ENCODE results near the gene LMAN1.

DNA sequence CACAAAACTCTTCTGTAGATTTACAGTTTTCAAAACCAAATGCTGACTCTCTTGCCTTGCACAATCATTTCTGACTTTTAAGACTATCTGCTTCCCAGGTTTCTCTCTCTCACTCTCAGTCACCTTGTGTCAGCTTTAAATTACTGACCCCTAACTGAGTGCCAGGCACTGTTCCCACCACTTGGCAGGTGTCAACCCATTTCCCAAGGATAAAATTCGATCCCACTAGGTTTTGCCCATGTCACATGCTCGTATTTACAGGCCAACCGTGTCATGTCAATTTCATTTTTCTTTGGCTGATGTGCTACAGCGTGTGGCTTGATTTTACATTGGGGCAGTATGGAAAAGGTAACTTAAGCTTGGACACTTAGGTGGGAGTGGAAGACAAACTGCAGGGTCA lies 26.1 kb upstream of the LMAN1 start:
- TF ChIP-seq, protein P1, sequence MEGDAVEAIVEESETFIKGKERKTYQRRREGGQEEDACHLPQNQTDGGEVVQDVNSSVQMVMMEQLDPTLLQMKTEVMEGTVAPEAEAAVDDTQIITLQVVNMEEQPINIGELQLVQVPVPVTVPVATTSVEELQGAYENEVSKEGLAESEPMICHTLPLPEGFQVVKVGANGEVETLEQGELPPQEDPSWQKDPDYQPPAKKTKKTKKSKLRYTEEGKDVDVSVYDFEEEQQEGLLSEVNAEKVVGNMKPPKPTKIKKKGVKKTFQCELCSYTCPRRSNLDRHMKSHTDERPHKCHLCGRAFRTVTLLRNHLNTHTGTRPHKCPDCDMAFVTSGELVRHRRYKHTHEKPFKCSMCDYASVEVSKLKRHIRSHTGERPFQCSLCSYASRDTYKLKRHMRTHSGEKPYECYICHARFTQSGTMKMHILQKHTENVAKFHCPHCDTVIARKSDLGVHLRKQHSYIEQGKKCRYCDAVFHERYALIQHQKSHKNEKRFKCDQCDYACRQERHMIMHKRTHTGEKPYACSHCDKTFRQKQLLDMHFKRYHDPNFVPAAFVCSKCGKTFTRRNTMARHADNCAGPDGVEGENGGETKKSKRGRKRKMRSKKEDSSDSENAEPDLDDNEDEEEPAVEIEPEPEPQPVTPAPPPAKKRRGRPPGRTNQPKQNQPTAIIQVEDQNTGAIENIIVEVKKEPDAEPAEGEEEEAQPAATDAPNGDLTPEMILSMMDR (IDR thresholded peaks at IDR 0.05) = no peak
- no peak for TF ChIP-seq POLR2A (IDR thresholded peaks at IDR 0.05)
